Erythroblast (primary cell): ENCODE results near the gene ASMTL.

Source experiments
- GATA1 ChIP-seq: IDR thresholded peaks from 2 replicates; pipeline ENCODE4 v1.6.1; 2011; ENCODE audit warnings: low read depth, mild to moderate bottlenecking, control low read depth, low read length, moderate library complexity
- POLR2A ChIP-seq: IDR thresholded peaks from 2 replicates; pipeline ENCODE4 v1.6.1; 2011; ENCODE audit warnings: mild to moderate bottlenecking, low read length

GRCh38 chrX:1418901-1419544 is 33.7 kb downstream of the ASMTL start:
- TF ChIP-seq POLR2A (no peak), GATA1 (no peak)
